Measurements from ENCODE around the gene CNN2. TPM values are rescaled to one million over a fixed set of nuclear protein-coding genes. Genes with fewer than 3 reads are reported as not detected.

Gene CNN2
- total RNA-seq, 1 donor from 2014 or later, result 226 TPM

GRCh38 chr19:992670-993055, 33.7 kb upstream of the CNN2 start:
- Mint-ChIP-seq H3K4me1 (ENCODE audit: low read depth) (no peaks in the 10 kb centered on the region), H3K4me3 (ENCODE audit: low read depth) (no peak overlapping the region), H3K27ac (no peak overlapping the region), H3K27me3 (peaks cover 10% of the 10 kb centered on the region), H3K36me3 (ENCODE audit: insufficient read depth) (peaks cover 7% of the 10 kb centered on the region), H3K9me3 (ENCODE audit: low read depth) (no peaks in the 10 kb centered on the region)
- no peak for TF ChIP-seq CTCF (IDR thresholded peaks at IDR 0.05; ENCODE audit: unreplicated experiment)
- DNase-seq (ENCODE audit: low spot score, unreplicated experiment), result no peak

GRCh38 chr19:993361-993830, 33.0 kb upstream of the CNN2 start:
- DNase-seq (ENCODE audit: low spot score, unreplicated experiment), result no peak
- H3K27ac Mint-ChIP-seq, result no peak overlapping the region
- TF ChIP-seq CTCF (IDR thresholded peaks at IDR 0.05; ENCODE audit: unreplicated experiment), result no peak
- H3K4me1 Mint-ChIP-seq (ENCODE audit: low read depth), result no peaks in the 10 kb centered on the region
- H3K27me3 Mint-ChIP-seq, result peaks cover 18% of the 10 kb centered on the region
- no peaks in the 10 kb centered on the region for H3K9me3 Mint-ChIP-seq (ENCODE audit: low read depth)
- H3K4me3 Mint-ChIP-seq (ENCODE audit: low read depth), result no peak overlapping the region
- peaks cover 7% of the 10 kb centered on the region for H3K36me3 Mint-ChIP-seq (ENCODE audit: insufficient read depth)

- no peak overlapping the region for H3K27ac Mint-ChIP-seq
- no peak for DNase-seq (ENCODE audit: low spot score, unreplicated experiment)
- peaks cover 22% of the 10 kb centered on the region for H3K27me3 Mint-ChIP-seq
- H3K4me1 Mint-ChIP-seq (ENCODE audit: low read depth), result no peaks in the 10 kb centered on the region
- no peak for TF ChIP-seq CTCF (IDR thresholded peaks at IDR 0.05; ENCODE audit: unreplicated experiment)
- no peaks in the 10 kb centered on the region for H3K9me3 Mint-ChIP-seq (ENCODE audit: low read depth)
- H3K4me3 Mint-ChIP-seq (ENCODE audit: low read depth), result no peak overlapping the region
- H3K36me3 Mint-ChIP-seq (ENCODE audit: insufficient read depth), result peaks cover 7% of the 10 kb centered on the region
Observed at GRCh38 chr19:993831-994393, 32.5 kb upstream of the CNN2 start.

- no peak for DNase-seq (ENCODE audit: low spot score, unreplicated experiment)
- Mint-ChIP-seq H3K9me3 (ENCODE audit: low read depth) (no peaks in the 10 kb centered on the region), H3K27me3 (peaks cover 28% of the 10 kb centered on the region), H3K36me3 (ENCODE audit: insufficient read depth) (peaks cover 7% of the 10 kb centered on the region), H3K4me1 (ENCODE audit: low read depth) (no peaks in the 10 kb centered on the region), H3K27ac (no peak overlapping the region), H3K4me3 (ENCODE audit: low read depth) (no peak overlapping the region)
- TF ChIP-seq CTCF (IDR thresholded peaks at IDR 0.05; ENCODE audit: unreplicated experiment), result no peak
Observed at GRCh38 chr19:994516-994915, 31.9 kb upstream of the CNN2 start.

GRCh38 chr19:995051-995827, 31.2 kb upstream of the CNN2 start:
- no peak for TF ChIP-seq CTCF (IDR thresholded peaks at IDR 0.05; ENCODE audit: unreplicated experiment)
- no peak overlapping the region for H3K4me3 Mint-ChIP-seq (ENCODE audit: low read depth)
- H3K27ac Mint-ChIP-seq, result no peak overlapping the region
- no peaks in the 10 kb centered on the region for H3K4me1 Mint-ChIP-seq (ENCODE audit: low read depth)
- no peaks in the 10 kb centered on the region for H3K9me3 Mint-ChIP-seq (ENCODE audit: low read depth)
- peaks cover 7% of the 10 kb centered on the region for H3K36me3 Mint-ChIP-seq (ENCODE audit: insufficient read depth)
- DNase-seq (ENCODE audit: low spot score, unreplicated experiment), result no peak
- peaks cover 31% of the 10 kb centered on the region for H3K27me3 Mint-ChIP-seq
